ENCODE measurements around the gene APBA2. TPM values are rescaled to one million over a fixed set of nuclear protein-coding genes. Genes with fewer than 3 reads are reported as not detected.

APBA2 gene
- polyA plus RNA-seq, 2 of the 4 experiments (the other 2 are of a cell fraction) = 11.4 to 12.6 TPM

- no peaks in the 10 kb centered on the region for H3K4me1 ChIP-seq
- TF ChIP-seq, protein P1, sequence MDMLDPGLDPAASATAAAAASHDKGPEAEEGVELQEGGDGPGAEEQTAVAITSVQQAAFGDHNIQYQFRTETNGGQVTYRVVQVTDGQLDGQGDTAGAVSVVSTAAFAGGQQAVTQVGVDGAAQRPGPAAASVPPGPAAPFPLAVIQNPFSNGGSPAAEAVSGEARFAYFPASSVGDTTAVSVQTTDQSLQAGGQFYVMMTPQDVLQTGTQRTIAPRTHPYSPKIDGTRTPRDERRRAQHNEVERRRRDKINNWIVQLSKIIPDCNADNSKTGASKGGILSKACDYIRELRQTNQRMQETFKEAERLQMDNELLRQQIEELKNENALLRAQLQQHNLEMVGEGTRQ (IDR thresholded peaks at IDR 0.05) = no peak
- TF ChIP-seq FOXS1 (CRISPR knock-in tag; IDR thresholded peaks at IDR 0.05) (no peak), EHF (CRISPR knock-in tag; IDR thresholded peaks at IDR 0.05) (no peak), RFX5 (IDR thresholded peaks at IDR 0.05) (no peak), RARB (CRISPR knock-in tag; IDR thresholded peaks at IDR 0.05) (no peak), TFCP2L1 (CRISPR knock-in tag; IDR thresholded peaks at IDR 0.05) (no peak), ZNF302 (CRISPR knock-in tag; IDR thresholded peaks at IDR 0.05) (no peak), FOSL2 (IDR thresholded peaks at IDR 0.05) (no peak), FOSL2 (CRISPR knock-in tag; IDR thresholded peaks at IDR 0.05) (no peak), ZC3H11A (IDR thresholded peaks at IDR 0.05) (no peak), POLR2A (IDR thresholded peaks at IDR 0.05; ENCODE audit: low read length) (no peak), HOXB5 (CRISPR knock-in tag; IDR thresholded peaks at IDR 0.05) (no peak), BHLHE40 (IDR thresholded peaks at IDR 0.05; ENCODE audit: low read depth, low read length) (no peak), FOSB (CRISPR knock-in tag; IDR thresholded peaks at IDR 0.05) (no peak), KDM5A (IDR thresholded peaks at IDR 0.05) (no peak), RNF2 (IDR thresholded peaks at IDR 0.05; ENCODE audit: borderline replicate concordance, low read depth) (no peak), EHMT2 (IDR thresholded peaks at IDR 0.05; ENCODE audit: low read depth) (no peak), JUNB (IDR thresholded peaks at IDR 0.05) (no peak), HOXA7 (CRISPR knock-in tag; IDR thresholded peaks at IDR 0.05) (no peak)
- TF ChIP-seq, protein P2, sequence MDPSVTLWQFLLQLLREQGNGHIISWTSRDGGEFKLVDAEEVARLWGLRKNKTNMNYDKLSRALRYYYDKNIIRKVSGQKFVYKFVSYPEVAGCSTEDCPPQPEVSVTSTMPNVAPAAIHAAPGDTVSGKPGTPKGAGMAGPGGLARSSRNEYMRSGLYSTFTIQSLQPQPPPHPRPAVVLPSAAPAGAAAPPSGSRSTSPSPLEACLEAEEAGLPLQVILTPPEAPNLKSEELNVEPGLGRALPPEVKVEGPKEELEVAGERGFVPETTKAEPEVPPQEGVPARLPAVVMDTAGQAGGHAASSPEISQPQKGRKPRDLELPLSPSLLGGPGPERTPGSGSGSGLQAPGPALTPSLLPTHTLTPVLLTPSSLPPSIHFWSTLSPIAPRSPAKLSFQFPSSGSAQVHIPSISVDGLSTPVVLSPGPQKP (IDR thresholded peaks at IDR 0.05; ENCODE audit: low read depth, low read length) = no peak
- TF ChIP-seq, protein P3, sequence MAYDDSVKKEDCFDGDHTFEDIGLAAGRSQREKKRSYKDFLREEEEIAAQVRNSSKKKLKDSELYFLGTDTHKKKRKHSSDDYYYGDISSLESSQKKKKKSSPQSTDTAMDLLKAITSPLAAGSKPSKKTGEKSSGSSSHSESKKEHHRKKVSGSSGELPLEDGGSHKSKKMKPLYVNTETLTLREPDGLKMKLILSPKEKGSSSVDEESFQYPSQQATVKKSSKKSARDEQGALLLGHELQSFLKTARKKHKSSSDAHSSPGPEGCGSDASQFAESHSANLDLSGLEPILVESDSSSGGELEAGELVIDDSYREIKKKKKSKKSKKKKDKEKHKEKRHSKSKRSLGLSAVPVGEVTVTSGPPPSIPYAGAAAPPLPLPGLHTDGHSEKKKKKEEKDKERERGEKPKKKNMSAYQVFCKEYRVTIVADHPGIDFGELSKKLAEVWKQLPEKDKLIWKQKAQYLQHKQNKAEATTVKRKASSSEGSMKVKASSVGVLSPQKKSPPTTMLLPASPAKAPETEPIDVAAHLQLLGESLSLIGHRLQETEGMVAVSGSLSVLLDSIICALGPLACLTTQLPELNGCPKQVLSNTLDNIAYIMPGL (CRISPR knock-in tag; IDR thresholded peaks at IDR 0.05; ENCODE audit: borderline replicate concordance) = no peak
- WGBS (ENCODE audit: missing lambda C conversion rate) = 89% methylated on average over 4 of the region's 4 CpGs
- no peaks in the 10 kb centered on the region for H3K9me3 ChIP-seq
- no peak overlapping the region for H3K4me2 ChIP-seq
- ChIA-PET POLR2A (no interaction called here), CTCF (no interaction called here)
- no peak overlapping the region for H3K27ac ChIP-seq
- no peak for DNase-seq (ENCODE audit: low read depth in 1 of 2, low spot score in 1 of 2)
- no peak overlapping the region for H3K4me3 ChIP-seq
- ATAC-seq = no peak
- FAIRE-seq = no peak
Measured at GRCh38 chr15:29034593-29035335, 149.0 kb downstream of the APBA2 start.

DNA sequence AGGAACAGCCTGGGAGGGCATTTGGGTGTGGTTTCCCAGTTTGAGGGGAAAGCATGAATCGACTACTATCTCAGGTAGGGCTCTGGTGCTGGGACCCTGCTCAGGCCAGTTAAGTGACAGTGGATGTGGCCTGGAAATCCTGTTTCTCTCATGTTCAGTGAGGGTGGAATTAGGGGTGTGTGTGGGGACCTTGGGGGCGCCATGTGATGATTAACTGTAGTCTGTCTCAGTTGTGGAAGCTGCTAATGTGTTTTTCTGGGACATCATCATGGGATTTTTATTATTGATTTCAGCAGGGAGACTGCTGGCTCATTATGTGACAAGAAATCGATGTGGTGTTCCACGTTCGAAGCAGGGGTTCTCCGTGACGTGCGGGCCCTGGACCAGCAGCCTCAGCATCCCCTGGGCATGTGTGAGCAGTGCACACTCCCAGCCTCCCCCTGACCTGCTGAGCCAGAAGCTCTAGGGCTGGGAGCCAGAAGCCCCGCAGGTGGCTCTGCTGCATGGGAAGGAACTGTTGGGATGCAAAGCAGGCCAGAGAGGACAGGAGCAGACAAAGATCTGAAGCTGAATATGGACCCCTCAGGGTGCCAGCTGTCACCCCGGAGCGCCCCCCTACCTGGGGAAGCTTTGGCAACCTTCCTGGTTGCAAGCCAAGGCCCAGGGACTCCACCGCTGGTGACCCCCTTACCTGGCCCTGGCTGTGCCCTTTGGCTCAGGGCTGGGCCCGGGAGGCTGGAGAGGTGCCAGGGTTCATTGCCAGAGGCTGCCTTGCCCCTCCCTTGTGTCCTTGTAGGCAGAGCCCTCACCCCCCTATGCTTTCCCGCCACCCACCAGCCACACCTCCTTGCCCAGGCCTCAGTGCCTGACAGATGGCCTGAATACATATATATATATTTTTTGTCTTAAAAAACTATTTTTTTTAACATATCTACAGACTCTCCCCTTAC is 149.8 kb downstream of the APBA2 start:
- no peak for TF ChIP-seq NFE2L2 (conservative IDR thresholded peaks at IDR 0.05; ENCODE audit: low read length)
- TF ChIP-seq GATA3 (IDR thresholded peaks at IDR 0.05; ENCODE audit: borderline replicate concordance) = no peak
- TF ChIP-seq, protein P2 (IDR thresholded peaks at IDR 0.05; ENCODE audit: low read depth, low read length) = no peak
- no peak for TF ChIP-seq CEBPB (IDR thresholded peaks at IDR 0.05)
- no peak for TF ChIP-seq HEYL (CRISPR knock-in tag; IDR thresholded peaks at IDR 0.05)
- no peak for TF ChIP-seq RCOR1 (IDR thresholded peaks at IDR 0.05; ENCODE audit: low read depth, low read length)
- TF ChIP-seq CBX8 (IDR thresholded peaks at IDR 0.05) = no peak
- no peak for TF ChIP-seq POLR2A (IDR thresholded peaks at IDR 0.05; ENCODE audit: low read length)
- no peak for TF ChIP-seq RARB (CRISPR knock-in tag; IDR thresholded peaks at IDR 0.05)
- TF ChIP-seq MAFK (IDR thresholded peaks at IDR 0.05; ENCODE audit: partially characterized antibody) = no peak
- no peak for TF ChIP-seq PHF8 (IDR thresholded peaks at IDR 0.05; ENCODE audit: borderline replicate concordance, low read depth)
- TF ChIP-seq ZNF302 (CRISPR knock-in tag; IDR thresholded peaks at IDR 0.05) = no peak
- Histone ChIP-seq H3K4me1 (no peaks in the 10 kb centered on the region), H3K4me3 (no peak overlapping the region), H3K4me2 (no peak overlapping the region), H3K9me3 (no peaks in the 10 kb centered on the region), H3K27ac (no peak overlapping the region)
- no peak for FAIRE-seq
- ChIA-PET CTCF (no interaction called here), POLR2A (no interaction called here)
- DNase-seq (ENCODE audit: low read depth in 1 of 2, low spot score in 1 of 2) = no peak
- WGBS (ENCODE audit: missing lambda C conversion rate) = 77% methylated on average over 14 of the region's 14 CpGs
- no peak for ATAC-seq
